ENCODE data around the gene LIMA1. TPM values are rescaled to one million over a fixed set of nuclear protein-coding genes. Genes with fewer than 3 reads are reported as not detected.
A peak's percentile ranks its signal among the peaks of the same experiment; 100 is the strongest.
"Not testable (repeated sequence)": the region's sequence is repeated elsewhere in the genome, so short reads cannot be mapped to it uniquely, and the experiment has no call there.

The LIMA1 gene
- total RNA-seq, 1 donor from 2014 or later: 96.6 TPM

- no peak overlapping the region for H3K27ac Mint-ChIP-seq (ENCODE audit: unreplicated experiment)
- H3K4me3 Mint-ChIP-seq (ENCODE audit: unreplicated experiment): no peak overlapping the region
- H3K4me1 Mint-ChIP-seq (ENCODE audit: unreplicated experiment): peaks cover 4% of the 10 kb centered on the region
- H3K27me3 Mint-ChIP-seq (ENCODE audit: unreplicated experiment): no peaks in the 10 kb centered on the region
- peaks cover 4% of the 10 kb centered on the region for H3K9me3 Mint-ChIP-seq (ENCODE audit: unreplicated experiment)
- peak; percentile 30 for DNase-seq (ENCODE audit: extremely low spot score, unreplicated experiment)
- H3K36me3 Mint-ChIP-seq (ENCODE audit: unreplicated experiment): peaks cover 5% of the 10 kb centered on the region
- TF ChIP-seq CTCF (IDR thresholded peaks at IDR 0.05): no peak
Observed at GRCh38 chr12:50313256-50313931, 30.1 kb upstream of the LIMA1 start.

GRCh38 chr12:50311858-50312609 lies 28.7 kb upstream of the LIMA1 start:
- H3K9me3 Mint-ChIP-seq (ENCODE audit: unreplicated experiment); H3K4me3 Mint-ChIP-seq (ENCODE audit: unreplicated experiment); H3K4me1 Mint-ChIP-seq (ENCODE audit: unreplicated experiment); H3K27ac Mint-ChIP-seq (ENCODE audit: unreplicated experiment); H3K36me3 Mint-ChIP-seq (ENCODE audit: unreplicated experiment); H3K27me3 Mint-ChIP-seq (ENCODE audit: unreplicated experiment): not testable (repeated sequence)
- peak; percentile 38 for DNase-seq (ENCODE audit: extremely low spot score, unreplicated experiment)

GRCh38 chr12:50309950-50310349 lies 26.6 kb upstream of the LIMA1 start:
- peaks cover 3% of the 10 kb centered on the region for H3K4me1 Mint-ChIP-seq (ENCODE audit: unreplicated experiment)

GRCh38 chr12:50302686-50303085 lies 19.4 kb upstream of the LIMA1 start:
- no peaks in the 10 kb centered on the region for H3K4me1 Mint-ChIP-seq (ENCODE audit: unreplicated experiment)
- TF ChIP-seq CTCF (IDR thresholded peaks at IDR 0.05): no peak
- H3K27ac Mint-ChIP-seq (ENCODE audit: unreplicated experiment): no peak overlapping the region
- H3K27me3 Mint-ChIP-seq (ENCODE audit: unreplicated experiment): no peaks in the 10 kb centered on the region
- no peaks in the 10 kb centered on the region for H3K36me3 Mint-ChIP-seq (ENCODE audit: unreplicated experiment)
- peak; percentile 4 for DNase-seq (ENCODE audit: extremely low spot score, unreplicated experiment)
- no peak overlapping the region for H3K4me3 Mint-ChIP-seq (ENCODE audit: unreplicated experiment)
- no peaks in the 10 kb centered on the region for H3K9me3 Mint-ChIP-seq (ENCODE audit: unreplicated experiment)

More at GRCh38 chr12:50309950-50310349, 26.6 kb upstream of the LIMA1 start:
- TF ChIP-seq CTCF (IDR thresholded peaks at IDR 0.05): no peak
- Mint-ChIP-seq H3K27ac (ENCODE audit: unreplicated experiment) (no peak overlapping the region), H3K9me3 (ENCODE audit: unreplicated experiment) (peaks cover 4% of the 10 kb centered on the region), H3K4me3 (ENCODE audit: unreplicated experiment) (no peak overlapping the region), H3K36me3 (ENCODE audit: unreplicated experiment) (peaks cover 5% of the 10 kb centered on the region), H3K27me3 (ENCODE audit: unreplicated experiment) (no peaks in the 10 kb centered on the region)
- DNase-seq (ENCODE audit: extremely low spot score, unreplicated experiment): no peak

DNA sequence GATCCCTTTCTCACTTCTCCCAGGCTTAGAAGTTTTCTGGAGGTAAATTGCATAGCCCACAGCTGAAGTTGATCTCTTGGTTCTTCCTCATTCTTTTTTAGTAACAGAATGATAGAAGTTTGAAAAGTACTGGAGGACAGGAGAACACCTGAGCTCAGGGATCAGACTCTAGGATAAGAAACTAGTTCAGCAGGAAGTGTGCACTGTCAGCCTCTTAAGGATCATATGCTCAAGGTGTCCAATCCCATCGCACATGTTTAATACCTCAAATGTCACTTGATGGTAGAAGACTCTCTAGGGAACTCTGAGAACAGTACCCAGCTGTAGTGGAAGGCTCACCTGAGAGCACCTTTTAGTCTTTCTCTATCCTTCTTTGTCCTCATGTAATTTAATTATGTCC lies 14.7 kb upstream of the LIMA1 start:
- Mint-ChIP-seq H3K4me3 (ENCODE audit: unreplicated experiment) (no peak overlapping the region), H3K9me3 (ENCODE audit: unreplicated experiment) (no peaks in the 10 kb centered on the region), H3K27ac (ENCODE audit: unreplicated experiment) (no peak overlapping the region), H3K27me3 (ENCODE audit: unreplicated experiment) (no peaks in the 10 kb centered on the region), H3K36me3 (ENCODE audit: unreplicated experiment) (peaks cover 1% of the 10 kb centered on the region), H3K4me1 (ENCODE audit: unreplicated experiment) (no peaks in the 10 kb centered on the region)
- no peak for DNase-seq (ENCODE audit: extremely low spot score, unreplicated experiment)
- no peak for TF ChIP-seq CTCF (IDR thresholded peaks at IDR 0.05)
